Type B pancreatic cell (in vitro differentiated cells): Measurements from ENCODE around the gene TMTC2. TPM values are rescaled to one million over a fixed set of nuclear protein-coding genes. Genes with fewer than 3 reads are reported as not detected.

Experiments used
- DNase-seq: peaks from one replicate; pipeline ENCODE4 v3.0.0; 2021; ENCODE audit warnings: mixed read lengths; ENCODE audit not compliant: unreplicated experiment; ENCODE audit errors: extremely low spot score
- H3K27ac Mint-ChIP-seq: 2 replicates; pipeline ENCODE4 v1.8.0; 2021; ENCODE audit warnings: mild to moderate bottlenecking, mixed read lengths
- H3K27me3 Mint-ChIP-seq: 2 replicates; pipeline ENCODE4 v1.8.0; 2021; ENCODE audit warnings: mixed read lengths
- H3K36me3 Mint-ChIP-seq: 2 replicates; pipeline ENCODE4 v1.8.0; 2021; ENCODE audit warnings: mixed read lengths
- H3K4me1 Mint-ChIP-seq: one replicate; pipeline ENCODE4 v1.8.0; 2021; ENCODE audit warnings: mixed read lengths; ENCODE audit not compliant: unreplicated experiment
- H3K4me3 Mint-ChIP-seq: 2 replicates; pipeline ENCODE4 v1.8.0; 2021; ENCODE audit warnings: mild to moderate bottlenecking, mixed read lengths
- H3K9me3 Mint-ChIP-seq: 2 replicates; pipeline ENCODE4 v1.8.0; 2021; ENCODE audit warnings: mixed read lengths
- CTCF ChIP-seq: fragments of 200-600 bp; sonication (generic); conservative IDR thresholded peaks from 2 replicates; pipeline ENCODE4 v1.5.0; 2021; ENCODE audit warnings: antibody characterized with exemption, mild to moderate bottlenecking
- total RNA-seq: library from RNA; stranded (reverse); gene quantifications from 2 replicates; pipeline ENCODE4 v1.2.1, GENCODE V29; 2021; ENCODE audit warnings: low replicate concordance

TMTC2 gene
- total RNA-seq, 1 donor from 2014 or later: 31.0 TPM

GRCh38 chr12:82671673-82672195 is 15.0 kb upstream of the TMTC2 start:
- no peak overlapping the region for H3K27ac Mint-ChIP-seq
- H3K4me1 Mint-ChIP-seq: peaks cover 4% of the 10 kb centered on the region
- no peaks in the 10 kb centered on the region for H3K36me3 Mint-ChIP-seq
- DNase-seq: no peak
- TF ChIP-seq CTCF: no peak
- no peak overlapping the region for H3K4me3 Mint-ChIP-seq
- no peaks in the 10 kb centered on the region for H3K9me3 Mint-ChIP-seq
- no peaks in the 10 kb centered on the region for H3K27me3 Mint-ChIP-seq

- Mint-ChIP-seq H3K36me3 (no peaks in the 10 kb centered on the region), H3K27ac (no peak overlapping the region), H3K27me3 (no peaks in the 10 kb centered on the region), H3K4me3 (no peak overlapping the region), H3K4me1 (peaks cover 4% of the 10 kb centered on the region), H3K9me3 (no peaks in the 10 kb centered on the region)
- no peak for DNase-seq
- no peak for TF ChIP-seq CTCF
These were observed 13.8 kb upstream of the TMTC2 start for GRCh38 chr12:82672811-82673495.

- H3K4me1 Mint-ChIP-seq: peaks cover 8% of the 10 kb centered on the region
- H3K4me3 Mint-ChIP-seq: no peak overlapping the region
- H3K27me3 Mint-ChIP-seq: no peaks in the 10 kb centered on the region
- no peaks in the 10 kb centered on the region for H3K36me3 Mint-ChIP-seq
- TF ChIP-seq CTCF: no peak
- no peaks in the 10 kb centered on the region for H3K9me3 Mint-ChIP-seq
- no peak overlapping the region for H3K27ac Mint-ChIP-seq
- no peak for DNase-seq
These were observed 13.0 kb upstream of the TMTC2 start for GRCh38 chr12:82673698-82674097.

GRCh38 chr12:82675246-82675645 is 11.5 kb upstream of the TMTC2 start:
- no peak overlapping the region for H3K27ac Mint-ChIP-seq

GRCh38 chr12:82682326-82682725 is 4.4 kb upstream of the TMTC2 start:
- no peaks in the 10 kb centered on the region for H3K27me3 Mint-ChIP-seq
- H3K9me3 Mint-ChIP-seq: no peaks in the 10 kb centered on the region
- no peak overlapping the region for H3K27ac Mint-ChIP-seq
- no peak for DNase-seq
- peaks cover 26% of the 10 kb centered on the region for H3K4me1 Mint-ChIP-seq
- no peak for TF ChIP-seq CTCF
- H3K36me3 Mint-ChIP-seq: no peaks in the 10 kb centered on the region
- H3K4me3 Mint-ChIP-seq: no peak overlapping the region

More at GRCh38 chr12:82675246-82675645, 11.5 kb upstream of the TMTC2 start:
- no peak for DNase-seq
- no peak for TF ChIP-seq CTCF
- Mint-ChIP-seq H3K27me3 (no peaks in the 10 kb centered on the region), H3K36me3 (no peaks in the 10 kb centered on the region), H3K9me3 (no peaks in the 10 kb centered on the region), H3K4me3 (no peak overlapping the region), H3K4me1 (peaks cover 8% of the 10 kb centered on the region)
